SK-N-SH treated with all-trans-retinoic acid at 6 μM for 48 hours (cell line): ENCODE results near the gene CSNK1G3.

Source experiments
- ARNTL ChIP-seq: fragments of 450-650 bp; formaldehyde crosslinking; IDR thresholded peaks from 2 replicates; pipeline ENCODE4 v1.5.0; 2020; ENCODE audit warnings: low read depth, mild to moderate bottlenecking, moderate library complexity, borderline replicate concordance
- PPARA ChIP-seq: fragments of 250-450 bp; sonication (Bioruptor Pico); IDR thresholded peaks from 2 replicates; pipeline ENCODE4 v1.5.0; 2020; ENCODE audit warnings: mild to moderate bottlenecking, borderline replicate concordance
- TCF4 ChIP-seq: fragments of 250-450 bp; sonication (Bioruptor Pico); IDR thresholded peaks from 2 replicates; pipeline ENCODE4 v1.8.0; 2021; ENCODE audit warnings: mild to moderate bottlenecking, moderate library complexity, borderline replicate concordance
- ZFP3 ChIP-seq: fragments of 250-450 bp; sonication (Bioruptor Pico); IDR thresholded peaks from 2 replicates; pipeline ENCODE4 v1.5.0; 2020; ENCODE audit warnings: mild to moderate bottlenecking, moderate library complexity
- TF ChIP-seq, protein P1 (sequence below): fragments of 250-450 bp; sonication (Bioruptor Pico); IDR thresholded peaks from 2 replicates; pipeline ENCODE4 v1.5.1; 2020; ENCODE audit warnings: low read depth, mild to moderate bottlenecking, moderate library complexity
- TF ChIP-seq, protein P2 (sequence below): fragments of 250-450 bp; sonication (Bioruptor Pico); IDR thresholded peaks from 2 replicates; pipeline ENCODE4 v1.8.0; 2020; ENCODE audit warnings: mild to moderate bottlenecking, moderate library complexity, borderline replicate concordance

DNA sequence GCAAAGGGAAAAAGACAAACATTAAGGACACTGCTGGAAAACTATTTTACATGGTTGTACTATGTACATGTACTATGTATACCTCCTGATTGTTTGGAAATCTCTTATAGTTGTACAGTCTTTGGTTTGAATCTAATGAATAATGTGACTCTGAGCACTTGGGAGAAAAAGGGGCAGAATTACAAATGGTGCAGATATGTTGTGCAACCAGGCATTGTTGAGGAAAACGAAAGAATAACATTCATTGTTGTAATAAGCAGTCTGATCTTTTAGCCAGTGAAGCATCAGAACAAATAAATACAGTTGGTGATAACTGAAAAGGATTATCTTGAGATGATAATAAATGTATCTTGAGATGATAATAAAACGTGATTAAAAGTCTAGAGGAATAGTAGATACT is 87.2 kb downstream of the CSNK1G3 start:
- TF ChIP-seq ZFP3 (no peak), PPARA (CRISPR knock-in tag) (no peak), TCF4 (CRISPR knock-in tag) (no peak), ARNTL (CRISPR knock-in tag) (no peak)
- TF ChIP-seq, protein P1, sequence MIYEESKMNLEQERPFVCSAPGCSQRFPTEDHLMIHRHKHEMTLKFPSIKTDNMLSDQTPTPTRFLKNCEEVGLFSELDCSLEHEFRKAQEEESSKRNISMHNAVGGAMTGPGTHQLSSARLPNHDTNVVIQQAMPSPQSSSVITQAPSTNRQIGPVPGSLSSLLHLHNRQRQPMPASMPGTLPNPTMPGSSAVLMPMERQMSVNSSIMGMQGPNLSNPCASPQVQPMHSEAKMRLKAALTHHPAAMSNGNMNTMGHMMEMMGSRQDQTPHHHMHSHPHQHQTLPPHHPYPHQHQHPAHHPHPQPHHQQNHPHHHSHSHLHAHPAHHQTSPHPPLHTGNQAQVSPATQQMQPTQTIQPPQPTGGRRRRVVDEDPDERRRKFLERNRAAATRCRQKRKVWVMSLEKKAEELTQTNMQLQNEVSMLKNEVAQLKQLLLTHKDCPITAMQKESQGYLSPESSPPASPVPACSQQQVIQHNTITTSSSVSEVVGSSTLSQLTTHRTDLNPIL (CRISPR knock-in tag) = no peak
- TF ChIP-seq, protein P2, sequence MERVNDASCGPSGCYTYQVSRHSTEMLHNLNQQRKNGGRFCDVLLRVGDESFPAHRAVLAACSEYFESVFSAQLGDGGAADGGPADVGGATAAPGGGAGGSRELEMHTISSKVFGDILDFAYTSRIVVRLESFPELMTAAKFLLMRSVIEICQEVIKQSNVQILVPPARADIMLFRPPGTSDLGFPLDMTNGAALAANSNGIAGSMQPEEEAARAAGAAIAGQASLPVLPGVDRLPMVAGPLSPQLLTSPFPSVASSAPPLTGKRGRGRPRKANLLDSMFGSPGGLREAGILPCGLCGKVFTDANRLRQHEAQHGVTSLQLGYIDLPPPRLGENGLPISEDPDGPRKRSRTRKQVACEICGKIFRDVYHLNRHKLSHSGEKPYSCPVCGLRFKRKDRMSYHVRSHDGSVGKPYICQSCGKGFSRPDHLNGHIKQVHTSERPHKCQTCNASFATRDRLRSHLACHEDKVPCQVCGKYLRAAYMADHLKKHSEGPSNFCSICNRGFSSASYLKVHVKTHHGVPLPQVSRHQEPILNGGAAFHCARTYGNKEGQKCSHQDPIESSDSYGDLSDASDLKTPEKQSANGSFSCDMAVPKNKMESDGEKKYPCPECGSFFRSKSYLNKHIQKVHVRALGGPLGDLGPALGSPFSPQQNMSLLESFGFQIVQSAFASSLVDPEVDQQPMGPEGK (CRISPR knock-in tag) = no peak
